ENCODE measurements around the gene SPAG16.

- TF ChIP-seq EZH2 (IDR thresholded peaks at IDR 0.05; ENCODE audit: insufficient read depth, poor library complexity, severe bottlenecking) (no peak), EZH2phosphoT487 (IDR thresholded peaks at IDR 0.05; ENCODE audit: insufficient read depth, low read depth) (no peak)
Observed at GRCh38 chr2:214233164-214233563, 948.9 kb downstream of the SPAG16 start.

Measured in GM23248 (cell line).